ENCODE data around the gene SEPHS1. TPM values are rescaled to one million over a fixed set of nuclear protein-coding genes. Genes with fewer than 3 reads are reported as not detected.
"Not testable (repeated sequence)": the region's sequence is repeated elsewhere in the genome, so short reads cannot be mapped to it uniquely, and the experiment has no call there.

The SEPHS1 gene
- total RNA-seq, 1 donor, result 26.4 TPM

- DNase-seq (ENCODE audit: low read depth in 2 of 3, low spot score in 2 of 3), result no peak
These were observed 56.0 kb downstream of the SEPHS1 start for GRCh38 chr10:13291821-13292773.

GRCh38 chr10:13291061-13291460 lies 57.0 kb downstream of the SEPHS1 start:
- no peak for DNase-seq (ENCODE audit: low read depth in 2 of 3, low spot score in 2 of 3)

DNA sequence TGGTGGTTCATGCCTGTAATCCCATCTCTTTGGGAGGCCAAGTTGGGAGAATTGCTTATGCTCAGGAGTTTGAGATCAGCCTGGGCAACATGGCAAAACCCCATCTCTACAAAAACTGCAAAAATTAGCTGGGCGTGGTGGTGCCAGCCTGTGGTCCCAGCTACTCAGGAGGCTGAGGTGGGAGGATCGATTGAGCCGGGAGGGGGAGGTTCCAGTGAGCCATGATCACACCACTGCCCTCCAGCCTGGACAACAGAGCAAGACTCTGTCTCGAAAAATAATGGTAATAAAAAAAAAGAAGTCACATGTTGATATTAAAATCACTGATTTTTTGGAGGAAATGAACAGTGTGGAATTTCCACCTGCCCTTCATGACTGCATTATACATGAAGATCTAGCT lies 64.0 kb downstream of the SEPHS1 start:
- DNase-seq (ENCODE audit: low read depth in 2 of 3, low spot score in 2 of 3), result no peak

DNA sequence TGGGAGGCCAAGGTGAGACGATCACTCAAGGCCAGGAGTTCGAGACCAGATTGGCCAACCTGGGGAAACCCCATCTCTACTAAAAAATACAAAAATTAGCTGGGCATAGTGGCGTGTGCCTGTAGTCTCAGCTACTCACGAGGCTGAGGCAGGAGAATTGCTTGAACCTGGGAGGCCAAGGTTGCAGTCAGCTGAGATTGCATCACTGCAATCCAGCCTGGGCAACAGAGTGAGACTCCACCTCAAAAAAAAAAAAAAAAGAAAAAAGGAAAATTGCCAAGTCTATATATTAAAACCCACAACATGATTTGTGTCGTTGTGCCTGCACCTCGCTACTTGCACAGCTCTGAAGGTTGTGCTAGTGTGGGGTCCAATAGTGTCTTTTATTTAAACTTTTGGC lies 65.7 kb downstream of the SEPHS1 start:
- not testable (repeated sequence) for DNase-seq (ENCODE audit: low read depth in 2 of 3, low spot score in 2 of 3)

- DNase-seq (ENCODE audit: low read depth in 2 of 3, low spot score in 2 of 3), result no peak
These were observed 71.2 kb downstream of the SEPHS1 start for GRCh38 chr10:13276749-13277365.

DNA sequence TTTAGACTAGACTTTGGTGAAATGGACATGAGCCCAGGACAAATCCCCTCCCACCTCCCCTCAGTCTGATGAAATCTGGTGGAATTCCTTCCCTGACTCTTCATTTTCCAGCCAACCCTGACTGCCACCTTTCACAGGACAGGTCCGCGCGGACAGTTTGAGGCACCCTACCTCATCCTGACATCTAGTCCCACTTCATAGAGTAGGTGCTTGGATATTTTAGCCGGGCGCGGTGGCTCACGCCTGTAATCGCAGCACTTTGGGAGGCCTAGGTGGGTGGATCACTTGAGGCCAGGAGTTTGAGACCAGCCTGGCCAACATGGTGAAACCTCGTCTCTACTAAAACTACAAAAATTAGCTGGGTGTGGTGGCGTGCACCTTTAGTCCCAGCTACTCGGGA lies 71.9 kb downstream of the SEPHS1 start:
- not testable (repeated sequence) for DNase-seq (ENCODE audit: low read depth in 2 of 3, low spot score in 2 of 3)

DNA sequence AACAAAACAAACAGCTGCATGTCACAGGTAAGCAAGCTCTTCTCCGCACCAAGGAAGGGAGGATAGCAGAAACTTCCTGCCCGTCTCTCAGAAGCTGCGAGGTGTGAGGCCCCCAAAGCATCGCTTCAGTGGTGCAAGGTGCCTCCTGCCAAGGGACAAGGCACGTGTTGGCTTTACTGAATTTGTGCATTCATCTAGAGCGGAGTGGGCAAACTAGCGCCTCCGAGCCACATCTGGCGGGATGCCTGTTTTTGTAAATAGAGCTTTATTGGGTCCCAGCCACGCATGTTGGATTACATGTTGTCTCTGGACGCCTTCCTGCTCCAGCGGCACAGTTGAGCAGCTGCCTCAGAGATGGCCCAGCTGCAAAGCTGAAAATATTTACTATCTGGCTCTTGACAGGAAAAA lies 75.9 kb downstream of the SEPHS1 start:
- DNase-seq (ENCODE audit: low read depth in 2 of 3, low spot score in 2 of 3), result no peak

GRCh38 chr10:13271552-13272163 lies 76.4 kb downstream of the SEPHS1 start:
- DNase-seq (ENCODE audit: low read depth in 2 of 3, low spot score in 2 of 3), result peak; percentile 6 to 42 (median 16)

GRCh38 chr10:13270877-13271551 lies 77.1 kb downstream of the SEPHS1 start:
- no peak for DNase-seq (ENCODE audit: low read depth in 2 of 3, low spot score in 2 of 3)

DNA sequence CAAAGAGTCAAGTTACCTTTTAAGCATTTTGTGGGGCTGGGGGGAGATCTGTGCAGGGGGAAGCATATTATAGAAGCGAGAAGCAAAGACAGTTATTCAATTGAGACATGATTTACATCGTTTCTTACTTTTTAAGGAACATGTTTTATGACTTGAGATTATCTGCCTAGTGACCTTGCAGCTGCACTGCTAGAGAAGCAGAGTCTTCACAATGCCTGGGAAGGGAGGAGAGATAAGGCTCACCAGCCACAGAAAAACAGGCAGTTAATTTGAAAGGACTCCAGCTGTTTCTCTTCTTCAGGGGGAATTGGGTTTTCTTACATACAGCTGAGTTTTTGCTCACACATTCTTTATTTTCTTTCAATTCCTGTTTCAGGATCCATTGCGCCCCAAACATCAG lies 79.3 kb downstream of the SEPHS1 start:
- peak in 2 of 3 donors; percentile 18 to 71 for DNase-seq (ENCODE audit: low read depth in 2 of 3, low spot score in 2 of 3)

GRCh38 chr10:13268310-13268709 lies 79.8 kb downstream of the SEPHS1 start:
- no peak for DNase-seq (ENCODE audit: low read depth in 2 of 3, low spot score in 2 of 3)

Other genes with a start within 250 kb of the SEPHS1 start
- gene OPTN, start 248.1 kb downstream of the SEPHS1 start, total RNA-seq, result 10.8 TPM
- 2.2 TPM for gene MCM10, start 186.7 kb downstream of the SEPHS1 start, total RNA-seq
- gene UCMA, start 113.9 kb downstream of the SEPHS1 start, total RNA-seq, result not detected
- gene PHYH, start 48.2 kb downstream of the SEPHS1 start, total RNA-seq, result 12.1 TPM
- 5.7 TPM for gene BEND7, start 180.7 kb upstream of the SEPHS1 start, total RNA-seq
- gene PRPF18, start 238.7 kb upstream of the SEPHS1 start, total RNA-seq, result 5.7 TPM

All from hematopoietic multipotent progenitor cell (in vitro differentiated cells).